Measurements from ENCODE around the gene SLC9A1. TPM values are rescaled to one million over a fixed set of nuclear protein-coding genes. Genes with fewer than 3 reads are reported as not detected.

The SLC9A1 gene
- total RNA-seq, 2 donors from 2014 or later, result 22.9 to 30.4 TPM

DNA sequence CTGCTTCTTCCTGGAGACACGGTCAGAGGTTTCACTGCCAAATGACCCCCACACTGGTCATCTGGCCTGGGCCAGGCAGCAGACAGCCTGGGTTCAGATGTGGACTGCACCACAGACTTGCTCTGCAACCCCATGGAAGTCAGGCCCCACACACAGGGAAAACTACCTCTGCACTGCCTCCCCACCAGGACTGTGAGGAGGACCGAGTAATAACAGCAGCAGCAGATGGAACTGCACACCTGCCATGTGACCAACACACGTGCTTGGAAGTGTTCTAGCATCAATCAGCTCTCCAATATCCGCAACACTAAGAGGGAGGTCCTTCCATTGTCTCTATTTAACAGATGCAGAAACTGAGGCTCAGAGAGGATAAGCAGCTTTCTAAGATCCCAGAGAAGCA is 51.4 kb downstream of the SLC9A1 start:
- H3K36me3 ChIP-seq, result no peaks in the 10 kb centered on the region
- WGBS, result 55% methylated on average over 4 of the region's 4 CpGs

DNA sequence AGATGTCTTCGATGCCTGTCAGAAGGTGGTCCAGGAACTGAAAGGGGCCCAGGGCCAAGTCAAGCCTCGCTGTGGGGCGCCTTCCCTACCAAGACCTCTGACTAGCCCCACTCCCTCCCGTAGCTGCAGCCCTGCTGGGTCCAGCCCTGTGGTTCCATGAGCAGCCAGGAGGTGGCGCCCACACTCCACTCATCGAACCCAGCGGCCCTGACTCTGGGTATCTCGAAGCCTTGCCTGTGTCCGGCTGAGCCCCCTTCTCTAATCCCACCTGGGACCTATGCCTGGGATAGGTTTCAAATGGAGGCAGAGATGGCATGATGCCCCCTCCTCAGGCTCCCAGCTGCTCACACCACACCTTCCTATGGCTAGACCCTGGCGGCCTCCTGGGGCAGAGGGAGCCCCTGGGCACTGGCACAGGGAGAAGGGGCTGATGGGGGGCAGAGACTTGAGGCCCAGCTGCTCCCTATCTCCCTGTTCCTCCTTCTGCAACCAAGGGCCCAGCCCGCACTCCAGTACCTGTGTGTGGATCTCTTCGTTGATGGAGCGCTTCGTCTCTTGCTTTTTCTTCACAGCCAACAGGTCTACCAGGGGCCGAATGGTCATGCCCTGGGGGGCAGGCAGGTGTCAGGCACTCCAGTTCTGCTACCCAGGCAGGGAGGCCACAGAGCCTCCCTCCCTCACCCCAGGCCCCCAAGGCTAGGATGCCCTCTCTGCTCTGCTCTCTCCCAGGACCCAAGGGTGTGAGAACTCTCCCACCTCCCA is 52.0 kb downstream of the SLC9A1 start:
- peak; percentile 66 for DNase-seq (ENCODE audit: low spot score)
- TF ChIP-seq POLR2AphosphoS5 (IDR thresholded peaks at IDR 0.05), result peak; percentile 15
- TF ChIP-seq, protein P1, sequence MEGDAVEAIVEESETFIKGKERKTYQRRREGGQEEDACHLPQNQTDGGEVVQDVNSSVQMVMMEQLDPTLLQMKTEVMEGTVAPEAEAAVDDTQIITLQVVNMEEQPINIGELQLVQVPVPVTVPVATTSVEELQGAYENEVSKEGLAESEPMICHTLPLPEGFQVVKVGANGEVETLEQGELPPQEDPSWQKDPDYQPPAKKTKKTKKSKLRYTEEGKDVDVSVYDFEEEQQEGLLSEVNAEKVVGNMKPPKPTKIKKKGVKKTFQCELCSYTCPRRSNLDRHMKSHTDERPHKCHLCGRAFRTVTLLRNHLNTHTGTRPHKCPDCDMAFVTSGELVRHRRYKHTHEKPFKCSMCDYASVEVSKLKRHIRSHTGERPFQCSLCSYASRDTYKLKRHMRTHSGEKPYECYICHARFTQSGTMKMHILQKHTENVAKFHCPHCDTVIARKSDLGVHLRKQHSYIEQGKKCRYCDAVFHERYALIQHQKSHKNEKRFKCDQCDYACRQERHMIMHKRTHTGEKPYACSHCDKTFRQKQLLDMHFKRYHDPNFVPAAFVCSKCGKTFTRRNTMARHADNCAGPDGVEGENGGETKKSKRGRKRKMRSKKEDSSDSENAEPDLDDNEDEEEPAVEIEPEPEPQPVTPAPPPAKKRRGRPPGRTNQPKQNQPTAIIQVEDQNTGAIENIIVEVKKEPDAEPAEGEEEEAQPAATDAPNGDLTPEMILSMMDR (IDR thresholded peaks at IDR 0.05), result peak; percentile 91 to 99 (median 98)
- no peak for TF ChIP-seq POLR2A (IDR thresholded peaks at IDR 0.05)
- 40% methylated on average over 15 of the region's 15 CpGs for WGBS
- Histone ChIP-seq H3K4me1 (replicated peaks) (peaks cover 6% of the 10 kb centered on the region), H3K9me3 (no peaks in the 10 kb centered on the region), H3K36me3 (no peaks in the 10 kb centered on the region), H3K4me3 (no peak overlapping the region), H3K27me3 (replicated peaks; ENCODE audit: insufficient read depth) (no peaks in the 10 kb centered on the region), H3K27ac (no peak overlapping the region)
- intact Hi-C loops (cut with DNase I), result loop anchor here (2.0 to 10.0 kb wide), 2 partner anchors 182 to 282 kb away; partner anchors contain the start of gene CD164L2

More for the DNA sequence above, 51.4 kb downstream of the SLC9A1 start:
- no peak overlapping the region for H3K27ac ChIP-seq
- no peaks in the 10 kb centered on the region for H3K27me3 ChIP-seq (replicated peaks; ENCODE audit: insufficient read depth)
- H3K4me3 ChIP-seq, result no peak overlapping the region
- peaks cover 6% of the 10 kb centered on the region for H3K4me1 ChIP-seq (replicated peaks)
- H3K9me3 ChIP-seq, result no peaks in the 10 kb centered on the region
- no peak for TF ChIP-seq POLR2AphosphoS5 (IDR thresholded peaks at IDR 0.05)
- TF ChIP-seq, protein P1 (IDR thresholded peaks at IDR 0.05), result no peak
- no peak for TF ChIP-seq POLR2A (IDR thresholded peaks at IDR 0.05)
- intact Hi-C loops (cut with DNase I), result loop anchor here (2.0 to 10.0 kb wide), 2 partner anchors 181 to 281 kb away; partner anchors contain the start of gene CD164L2
- no peak for DNase-seq (ENCODE audit: low spot score)

DNA sequence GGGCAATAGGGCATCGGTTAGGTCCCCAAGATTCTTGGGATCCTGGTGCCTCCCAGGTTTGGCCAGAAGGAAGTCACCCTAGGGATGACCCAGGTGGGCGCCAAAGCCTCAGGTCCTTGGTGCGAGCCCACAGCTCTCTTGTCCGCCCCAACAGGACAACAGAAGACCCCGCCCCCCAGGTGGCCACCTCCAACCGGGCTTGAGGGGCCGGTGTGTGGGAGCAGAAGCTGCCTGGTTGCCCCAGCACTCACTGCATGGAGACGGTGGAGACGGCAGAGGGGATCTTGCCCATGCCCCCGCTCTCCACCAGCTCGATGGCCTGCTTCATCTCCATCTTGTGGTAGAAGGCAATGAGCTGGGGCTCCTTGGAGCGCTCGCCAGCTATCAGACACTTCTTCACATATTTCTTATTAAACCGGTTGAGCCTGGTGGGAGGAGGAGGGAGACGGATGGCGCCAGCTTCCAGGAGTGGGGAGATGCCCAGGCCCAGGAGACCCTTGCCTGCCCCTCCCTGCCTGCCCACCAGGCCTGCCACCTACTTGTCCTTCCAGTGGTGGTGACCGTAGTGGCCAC is 52.7 kb downstream of the SLC9A1 start:
- intact Hi-C loops (cut with DNase I), result loop anchor here (2.0 to 10.0 kb wide), 2 partner anchors 183 to 283 kb away; partner anchors contain the start of gene CD164L2
- Histone ChIP-seq H3K27ac (no peak overlapping the region), H3K9me3 (no peaks in the 10 kb centered on the region), H3K27me3 (replicated peaks; ENCODE audit: insufficient read depth) (no peaks in the 10 kb centered on the region), H3K4me3 (no peak overlapping the region), H3K36me3 (no peaks in the 10 kb centered on the region), H3K4me1 (replicated peaks) (peaks cover 6% of the 10 kb centered on the region)
- TF ChIP-seq, protein P1 (IDR thresholded peaks at IDR 0.05), result no peak
- DNase-seq (ENCODE audit: low spot score), result no peak
- 74% methylated on average over 17 of the region's 17 CpGs for WGBS

DNA sequence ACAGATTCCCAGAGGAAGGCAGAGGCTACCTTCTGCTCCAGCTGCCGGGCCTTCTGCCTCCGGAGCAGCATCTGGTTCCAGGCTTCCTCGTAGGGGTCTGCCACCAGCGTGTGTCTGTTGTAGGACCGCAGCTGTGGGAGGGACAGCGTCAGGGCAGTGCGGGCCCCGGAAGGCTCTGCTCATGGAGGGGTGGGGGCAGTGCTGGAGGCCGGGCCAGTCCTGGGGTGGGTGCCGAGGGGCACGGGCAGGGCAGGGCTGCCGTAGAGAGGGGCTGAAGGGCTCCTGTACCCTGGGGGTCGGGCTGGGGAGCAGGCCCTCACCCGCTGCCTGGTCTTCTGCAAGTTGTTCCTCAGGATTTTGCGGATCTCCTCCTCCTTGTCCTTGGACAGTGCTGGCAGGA is 53.2 kb downstream of the SLC9A1 start:
- no peak overlapping the region for H3K4me3 ChIP-seq
- H3K27me3 ChIP-seq (replicated peaks; ENCODE audit: insufficient read depth), result no peaks in the 10 kb centered on the region
- H3K27ac ChIP-seq, result no peak overlapping the region
- intact Hi-C loops (cut with DNase I), result loop anchor here (2.0 to 10.0 kb wide), 2 partner anchors 183 to 283 kb away; partner anchors contain the start of gene CD164L2
- DNase-seq (ENCODE audit: low spot score), result no peak
- no peak for TF ChIP-seq POLR2A (IDR thresholded peaks at IDR 0.05)
- TF ChIP-seq, protein P1 (IDR thresholded peaks at IDR 0.05), result no peak
- no peak for TF ChIP-seq POLR2AphosphoS5 (IDR thresholded peaks at IDR 0.05)
- peaks cover 6% of the 10 kb centered on the region for H3K4me1 ChIP-seq (replicated peaks)
- 93% methylated on average over 15 of the region's 15 CpGs for WGBS
- no peaks in the 10 kb centered on the region for H3K36me3 ChIP-seq
- no peaks in the 10 kb centered on the region for H3K9me3 ChIP-seq
